Subcutaneous adipose tissue (tissue), 4 donors: ENCODE measurements around the gene NVL. TPM values are rescaled to one million over a fixed set of nuclear protein-coding genes. Genes with fewer than 3 reads are reported as not detected.

ENCODE experiments used
- CTCF ChIP-seq: fragments of 450-650 bp; IDR thresholded peaks from one replicate; pipeline ENCODE4 v1.5.1; 2016; ENCODE audit warnings: low read depth, mild to moderate bottlenecking, control low read depth, antibody characterized with exemption, moderate library complexity
- total RNA-seq, 4 donors: library from RNA; depleted of rRNA; stranded (reverse); fragments of >200 nt; gene quantifications; one replicate each; pipeline ENCODE4 v1.1.0, GENCODE V29; 2016

NVL gene
- total RNA-seq, 4 donors from 2014 or later: 18.9 to 43.3 (median 28.2) TPM

DNA sequence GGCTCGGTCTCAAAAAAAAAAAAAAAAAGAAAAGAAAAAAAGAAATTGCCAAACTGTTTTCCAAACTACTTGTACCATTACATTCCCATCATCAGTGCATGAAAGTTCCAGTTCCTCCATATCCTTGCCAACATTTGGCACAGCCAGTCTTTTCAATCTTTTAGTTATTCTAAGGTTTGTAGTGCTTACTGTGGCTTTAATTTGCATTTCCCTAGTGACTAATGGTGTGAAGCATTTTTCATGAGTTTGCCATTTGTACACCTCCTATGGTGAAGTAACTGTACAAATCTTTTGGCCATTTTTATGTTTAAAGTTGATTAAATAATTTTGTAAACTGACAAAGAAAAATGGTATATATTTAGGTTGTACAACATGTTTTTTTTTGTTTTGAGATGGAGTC, 76.3 kb downstream of the NVL start:
- no peak for TF ChIP-seq CTCF

DNA sequence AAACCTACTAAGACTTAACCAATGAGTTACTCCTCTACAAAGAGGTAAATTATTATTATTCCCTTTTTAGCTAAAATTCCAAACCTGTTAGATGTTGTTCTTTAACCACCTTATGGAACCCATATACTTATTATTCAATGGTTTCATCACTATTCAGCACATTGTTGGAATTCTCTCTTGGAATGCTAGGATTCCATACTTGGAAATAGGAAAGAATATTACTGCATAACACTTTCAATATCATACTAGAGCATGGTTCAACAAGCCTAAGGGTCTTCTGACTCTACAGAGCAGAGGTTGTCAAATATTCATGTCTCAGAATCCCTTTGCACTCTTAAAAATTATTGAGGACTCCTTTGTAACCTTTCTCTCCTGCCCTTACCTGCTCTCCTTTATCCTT, 77.5 kb downstream of the NVL start:
- TF ChIP-seq CTCF: no peak

GRCh38 chr1:224251741-224252146, 78.2 kb downstream of the NVL start:
- no peak for TF ChIP-seq CTCF

- no peak for TF ChIP-seq CTCF
Measured at GRCh38 chr1:224245188-224245587, 84.8 kb downstream of the NVL start.

GRCh38 chr1:224238756-224239155, 91.2 kb downstream of the NVL start:
- no peak for TF ChIP-seq CTCF

GRCh38 chr1:224238212-224238611, 91.8 kb downstream of the NVL start:
- no peak for TF ChIP-seq CTCF

DNA sequence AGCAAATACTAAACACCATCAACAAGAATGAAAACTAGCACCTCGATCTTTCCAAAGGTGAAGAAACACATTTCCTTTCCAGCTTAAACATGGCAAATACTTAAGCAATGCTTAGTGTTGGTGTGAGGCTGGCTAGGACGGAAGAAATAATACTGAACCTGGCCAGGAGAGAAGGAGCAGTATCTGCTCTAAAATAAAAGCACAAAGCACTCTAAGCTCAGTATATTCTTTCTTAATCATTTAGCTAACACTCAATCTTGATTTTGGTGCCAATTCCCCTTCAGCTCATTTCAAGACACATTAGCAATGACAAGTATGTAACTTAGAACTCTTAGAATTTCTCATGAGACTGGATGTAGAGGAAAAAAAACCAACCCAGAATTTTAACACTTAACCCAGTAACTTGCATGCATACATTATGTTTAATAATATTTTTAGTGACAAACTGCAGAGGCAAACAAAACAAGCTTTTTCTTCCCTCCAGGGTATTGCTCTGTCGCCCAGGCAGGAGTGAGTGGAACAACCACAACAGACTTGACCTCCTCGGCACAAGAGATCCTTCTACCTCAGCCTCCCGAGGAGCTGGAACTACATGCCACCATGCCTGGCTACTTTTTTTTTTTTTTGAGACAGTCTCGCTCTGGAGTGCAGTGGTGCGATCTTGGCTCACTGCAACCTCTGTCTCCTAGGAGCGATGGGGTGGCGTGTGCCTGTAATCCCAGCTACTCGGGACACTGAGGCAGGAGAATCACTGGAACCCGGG, 92.7 kb downstream of the NVL start:
- TF ChIP-seq CTCF: no peak
